ENCODE data around the gene CD33. TPM values are rescaled to one million over a fixed set of nuclear protein-coding genes. Genes with fewer than 3 reads are reported as not detected.

Gene CD33
- total and polyA plus RNA-seq, 2 of the 8 experiments (the other 6 are each of a cell fraction or from before 2014, with no cell fraction given) = 0.06 TPM; not detected in 1

DNA sequence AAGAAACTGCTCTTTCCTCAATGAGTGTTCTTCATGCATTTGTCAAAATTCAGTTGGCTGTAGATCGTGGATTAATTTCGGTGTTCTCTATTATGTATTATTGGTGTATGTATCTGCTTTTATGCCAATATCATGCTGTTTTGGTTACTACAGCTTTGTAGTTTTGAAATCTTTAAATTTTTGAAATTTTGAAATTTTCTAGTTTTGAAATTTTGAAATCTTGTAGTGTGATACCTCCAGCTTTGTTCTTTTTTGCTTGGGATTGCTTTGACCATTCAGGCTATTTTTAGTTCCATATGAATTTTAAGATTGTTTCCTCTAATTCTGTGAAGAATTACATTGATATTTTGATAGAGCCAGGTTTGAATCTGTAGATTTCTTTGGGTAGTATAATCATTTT is 3.1 kb downstream of the CD33 start:
- FAIRE-seq = no peak
- Histone ChIP-seq H3K27me3 (replicated peaks in 1 of 4; ENCODE audit: control insufficient read depth in 3 of 4, extremely low read depth in 1 of 4, insufficient read depth in 3 of 4, low read length in 3 of 4) (no peaks in the 10 kb centered on the region; a peak in 1 of 7 replicates), H3K14ac (ENCODE audit: insufficient read length) (no peak overlapping the region), H2BK12ac (ENCODE audit: low read depth, low read length) (no peak overlapping the region), H4K8ac (ENCODE audit: extremely low read depth, insufficient read depth, low read length) (no peak overlapping the region), H2BK120ac (replicated peaks; ENCODE audit: low read depth, low read length) (no peak overlapping the region), H2AK5ac (ENCODE audit: low read depth, low read length) (no peak overlapping the region), H4K20me1 (replicated peaks in 1 of 2; ENCODE audit: control insufficient read depth in 1 of 2, insufficient read depth in 2 of 2, low read length in 2 of 2) (no peaks in the 10 kb centered on the region), H2BK5ac (ENCODE audit: low read depth, low read length) (no peak overlapping the region), H3K9me3 (ENCODE audit: insufficient read depth in 2 of 2, low read depth in 1 of 2, low read length in 1 of 2) (0 out of 4 replicates have a peak, but pooled peaks cover 0 to 7% of the 10 kb centered on the region in 2 experiments), H3K4me1 (replicated peaks in 1 of 4; ENCODE audit: control insufficient read depth in 3 of 4, insufficient read depth in 4 of 4, low read length in 3 of 4) (no peaks in the 10 kb centered on the region), H3K23me2 (ENCODE audit: low read depth, low read length) (no peaks in the 10 kb centered on the region), H2BK20ac (ENCODE audit: low read length) (no peak overlapping the region), H4K91ac (replicated peaks; ENCODE audit: insufficient read length, low read length) (no peak overlapping the region), H3K23ac (ENCODE audit: insufficient read length) (no peak overlapping the region), H3K36me3 (ENCODE audit: control insufficient read depth in 2 of 4, insufficient read depth in 4 of 4, low read length in 3 of 4) (no peaks in the 10 kb centered on the region), H3K18ac (ENCODE audit: extremely low read depth, low read length) (no peak overlapping the region), H3K79me2 (ENCODE audit: control insufficient read depth in 1 of 2, insufficient read depth in 2 of 2, low read length in 2 of 2) (no peaks in the 10 kb centered on the region), H3K4ac (replicated peaks; ENCODE audit: insufficient read length, low read depth, low read length) (no peak overlapping the region), H4K5ac (ENCODE audit: insufficient read length, low read depth, low read length) (no peak overlapping the region), H3K9ac (replicated peaks in 1 of 4; ENCODE audit: extremely low read depth in 1 of 4, low read depth in 3 of 4, low read length in 3 of 4) (no peak overlapping the region), H3K56ac (replicated peaks; ENCODE audit: insufficient read length, low read depth, low read length) (no peak overlapping the region), H2AFZ (ENCODE audit: low read length) (no peak overlapping the region), H3K4me2 (ENCODE audit: insufficient read depth in 1 of 2, low read depth in 2 of 2, low read length in 2 of 2) (no peak overlapping the region), H2BK15ac (ENCODE audit: low read length) (no peak overlapping the region), H3K27ac (ENCODE audit: low read depth, low read length) (no peak overlapping the region), H3K79me1 (ENCODE audit: low read depth, low read length) (no peaks in the 10 kb centered on the region), H3K4me3 (ENCODE audit: extremely low read depth in 1 of 4, insufficient read depth in 2 of 4, low read depth in 3 of 4, low read length in 4 of 4) (no peak overlapping the region)
- no peak for DNase-seq (ENCODE audit: low read depth in 1 of 2, low spot score in 2 of 2)
- WGBS, 2 experiments (ENCODE audit: extremely low coverage in 1 of 2, insufficient coverage in 1 of 2, insufficient read length in 1 of 2, insufficient replicate concordance in 2 of 2, low coverage in 1 of 2, low lambda C conversion rate in 2 of 2, missing lambda C conversion rate in 1 of 2) = 91% methylated on average over 2 of the region's 2 CpGs; no CpG with 5 or more reads in 1 of the 2 experiments
- TF ChIP-seq POLR2A (IDR thresholded peaks at IDR 0.05; ENCODE audit: control extremely low read depth in 1 of 2, low read depth in 2 of 2, low read length in 2 of 2) = no peak
- TF ChIP-seq SP1 (IDR thresholded peaks at IDR 0.05; ENCODE audit: low read depth, low read length) = no peak
- no peak for TF ChIP-seq ASH2L (IDR thresholded peaks at IDR 0.05; ENCODE audit: low read length)
- TF ChIP-seq RNF2 (IDR thresholded peaks at IDR 0.05; ENCODE audit: borderline replicate concordance, low read depth, low read length, missing control alignments, poor library complexity, severe bottlenecking) = no peak
- TF ChIP-seq KDM4A (IDR thresholded peaks at IDR 0.05; ENCODE audit: low read depth, low read length, severe bottlenecking) = no peak
- no peak for TF ChIP-seq CREB1 (IDR thresholded peaks at IDR 0.05)
- no peak for TF ChIP-seq SIN3A (conservative IDR thresholded peaks at IDR 0.05 in 1 of 2, IDR thresholded peaks at IDR 0.05 in 1 of 2; ENCODE audit: low read depth in 1 of 2, low read length in 2 of 2)
- TF ChIP-seq SIRT6 (IDR thresholded peaks at IDR 0.05; ENCODE audit: low read length) = no peak
- CTCF ChIA-PET (ENCODE audit: partially characterized antibody) = no interaction called here
- POLR2A ChIA-PET (ENCODE audit: partially characterized antibody) = interaction anchor here (0.7 kb wide), 1 partner anchor 56 kb away, joined by 3 read pairs; no protein-coding TSS in a partner anchor
